ENCODE data around the gene SEMA6B.

DNA sequence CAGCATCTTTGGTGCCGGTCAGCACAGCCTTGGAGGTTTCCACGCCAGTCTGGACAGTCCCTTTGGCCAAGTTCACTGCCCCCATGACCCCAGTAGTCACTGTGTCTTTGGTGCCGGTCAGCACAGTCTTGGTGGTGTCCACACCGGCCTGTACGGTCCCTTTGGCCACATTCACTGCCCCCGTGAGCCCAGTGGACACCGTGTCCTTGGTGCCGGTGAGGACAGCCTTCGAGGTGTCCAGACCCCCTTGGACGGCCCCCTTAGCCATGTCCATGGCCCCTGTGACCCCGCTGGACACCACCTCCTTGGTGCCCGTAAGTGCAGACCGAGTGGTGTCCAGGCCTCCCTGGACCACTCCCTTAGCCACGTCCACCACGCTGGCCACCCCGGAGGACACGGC, 46.2 kb downstream of the SEMA6B start:
- TF ChIP-seq, protein P1, sequence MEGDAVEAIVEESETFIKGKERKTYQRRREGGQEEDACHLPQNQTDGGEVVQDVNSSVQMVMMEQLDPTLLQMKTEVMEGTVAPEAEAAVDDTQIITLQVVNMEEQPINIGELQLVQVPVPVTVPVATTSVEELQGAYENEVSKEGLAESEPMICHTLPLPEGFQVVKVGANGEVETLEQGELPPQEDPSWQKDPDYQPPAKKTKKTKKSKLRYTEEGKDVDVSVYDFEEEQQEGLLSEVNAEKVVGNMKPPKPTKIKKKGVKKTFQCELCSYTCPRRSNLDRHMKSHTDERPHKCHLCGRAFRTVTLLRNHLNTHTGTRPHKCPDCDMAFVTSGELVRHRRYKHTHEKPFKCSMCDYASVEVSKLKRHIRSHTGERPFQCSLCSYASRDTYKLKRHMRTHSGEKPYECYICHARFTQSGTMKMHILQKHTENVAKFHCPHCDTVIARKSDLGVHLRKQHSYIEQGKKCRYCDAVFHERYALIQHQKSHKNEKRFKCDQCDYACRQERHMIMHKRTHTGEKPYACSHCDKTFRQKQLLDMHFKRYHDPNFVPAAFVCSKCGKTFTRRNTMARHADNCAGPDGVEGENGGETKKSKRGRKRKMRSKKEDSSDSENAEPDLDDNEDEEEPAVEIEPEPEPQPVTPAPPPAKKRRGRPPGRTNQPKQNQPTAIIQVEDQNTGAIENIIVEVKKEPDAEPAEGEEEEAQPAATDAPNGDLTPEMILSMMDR (IDR thresholded peaks at IDR 0.05), result no peak
- no peak for TF ChIP-seq EP300 (IDR thresholded peaks at IDR 0.05)
- no peak for TF ChIP-seq POLR2AphosphoS5 (IDR thresholded peaks at IDR 0.05)
- no peak for TF ChIP-seq POLR2A (IDR thresholded peaks at IDR 0.05)

All from stomach (tissue), 4 donors.